K562 (cell line): ENCODE results near the gene C10orf95. TPM values are rescaled to one million over a fixed set of nuclear protein-coding genes. Genes with fewer than 3 reads are reported as not detected.

Source experiments
- ATAC-seq: fragments of 200-7000 bp; cut with Tn5 transposase; 3 replicates; pipeline ENCODE4 v1.9.1; 2020; ENCODE audit warnings: moderate library complexity
- BruUV-seq: library from RNA; stranded (reverse); fragments of 400-500 nt; replicated peaks from 2 replicates; lab custom pipeline; 2021; lab: Mats Ljungman, UMichigan
- CTCF ChIA-PET: fragments of 300-600 bp; formaldehyde crosslinking; extraction: SDS; loops from one replicate; lab custom pipeline; 2021; ENCODE audit warnings: low intra/inter-chr PET ratio; lab: Yijun Ruan, JAX
- POLR2A ChIA-PET: fragments of 300-600, 350-650 bp; sonication (Branson Sonifier 250); formaldehyde crosslinking; extraction: SDS; loops from one replicate; lab custom pipeline; 2021; ENCODE audit warnings: antibody characterized with exemption, inconsistent platforms; lab: Yijun Ruan, JAX
- DNase-seq, 4 experiments: peaks; one replicate each; pipeline versions ENCODE4 v3.0.0 to v3.0.0-alpha.2; 2011 to 2018; ENCODE audit warnings: low spot score in 3 of 4, mixed read lengths in 3 of 4; ENCODE audit errors: extremely low read depth in 1 of 4
- FAIRE-seq: peaks from 2 replicates; lab custom pipeline; 2011; peaks lifted over from hg19 to GRCh38; lab: Jason Lieb, UNC
- H2AFZ ChIP-seq: 2 replicates; pipeline ENCODE4 v1.6.0; 2011; ENCODE audit warnings: low read depth, low read length, control low read depth, inconsistent platforms
- H3K27ac ChIP-seq: fragments of 200-600 bp; 3 replicates; pipeline ENCODE4 v1.8.0; 2011; ENCODE audit warnings: low read depth, mild to moderate bottlenecking, control low read depth, inconsistent platforms, low read length, moderate library complexity, mixed read lengths; ENCODE audit errors: extremely low read depth
- H3K27me3 ChIP-seq, 2 experiments: fragments of 300-600 bp in 1 of 2; 2 replicates in 1 of 2; 3 replicates in 1 of 2; pipeline versions ENCODE4 v1.6.0 to v1.8.0; 2011; ENCODE audit warnings: inconsistent platforms in 2 of 2, low read length in 2 of 2, mild to moderate bottlenecking in 1 of 2, mixed read lengths in 1 of 2, moderate library complexity in 1 of 2; ENCODE audit not compliant: control insufficient read depth in 2 of 2, insufficient read depth in 2 of 2
- H3K36me3 ChIP-seq: fragments of 300-600 bp; 3 replicates; pipeline ENCODE4 v1.8.0; 2011; ENCODE audit warnings: mild to moderate bottlenecking, low read length, inconsistent platforms; ENCODE audit not compliant: control insufficient read depth, insufficient read depth
- H3K4me1 ChIP-seq, 2 experiments: fragments of 200-600 bp in 1 of 2; replicated peaks in 1 of 2; 2 replicates in 1 of 2; 3 replicates in 1 of 2; pipeline versions ENCODE4 v1.5.1 to v1.8.0; 2011; ENCODE audit warnings: inconsistent platforms in 2 of 2, low read length in 2 of 2, mild to moderate bottlenecking in 1 of 2, mixed read lengths in 1 of 2, moderate library complexity in 1 of 2; ENCODE audit not compliant: control insufficient read depth in 2 of 2, insufficient read depth in 2 of 2
- H3K4me2 ChIP-seq: 2 replicates; pipeline ENCODE4 v1.6.1; 2011; ENCODE audit warnings: low read length, control low read depth, inconsistent platforms, mixed read lengths; ENCODE audit not compliant: insufficient read depth
- H3K4me3 ChIP-seq: fragments of 200-600 bp; sonication (generic), shearing (Covaris generic); 2 replicates; pipeline ENCODE4 v1.5.1; 2016; ENCODE audit warnings: control low read depth, inconsistent platforms
- H3K79me2 ChIP-seq: fragments of 200-600 bp; 3 replicates; pipeline ENCODE4 v1.8.0; 2011; ENCODE audit warnings: low read length, inconsistent platforms; ENCODE audit not compliant: control insufficient read depth, insufficient read depth
- H3K9ac ChIP-seq, 2 experiments: 2 replicates each; pipeline versions ENCODE4 v1.6.0 to v1.6.1; 2011; ENCODE audit warnings: low read depth in 2 of 2, low read length in 2 of 2, control low read depth in 1 of 2, inconsistent platforms in 1 of 2, mild to moderate bottlenecking in 1 of 2, mixed read lengths in 1 of 2; ENCODE audit not compliant: insufficient read depth in 1 of 2
- H3K9me1 ChIP-seq: one replicate; pipeline ENCODE4 v1.6.0; 2011; ENCODE audit warnings: inconsistent platforms, mild to moderate bottlenecking, low read length, moderate library complexity; ENCODE audit not compliant: control insufficient read depth, insufficient read depth
- H3K9me3 ChIP-seq: replicated peaks from 2 replicates; pipeline ENCODE4 v1.5.1; 2011; ENCODE audit warnings: low read depth, low read length, inconsistent platforms; ENCODE audit not compliant: control insufficient read depth, insufficient read depth
- H4K20me1 ChIP-seq: replicated peaks from 2 replicates; pipeline ENCODE4 v1.6.1; 2011; ENCODE audit warnings: low read length, inconsistent platforms, mixed read lengths; ENCODE audit not compliant: control insufficient read depth, insufficient read depth
- COPS2 ChIP-seq: fragments of 450-650 bp; conservative IDR thresholded peaks from 2 replicates; pipeline ENCODE4 v1.6.1; 2016; ENCODE audit warnings: mild to moderate bottlenecking, moderate library complexity
- EGR1 ChIP-seq: fragments of 450-650 bp; conservative IDR thresholded peaks from 2 replicates; pipeline ENCODE4 v1.6.1; 2017; ENCODE audit warnings: mild to moderate bottlenecking
- GTF2A2 ChIP-seq: IDR thresholded peaks from 2 replicates; pipeline ENCODE4 v1.6.1; 2016; ENCODE audit warnings: mild to moderate bottlenecking, missing genetic modification characterization, missing compliant biosample characterization
- HDAC6 ChIP-seq: IDR thresholded peaks from 2 replicates; pipeline ENCODE4 v1.6.1; 2012; ENCODE audit warnings: low read depth, mild to moderate bottlenecking, control low read depth, inconsistent platforms, low read length, moderate library complexity
- HNRNPLL ChIP-seq: fragments of 200-400 bp; formaldehyde crosslinking; IDR thresholded peaks from 2 replicates; pipeline ENCODE4 v1.6.1; 2017; ENCODE audit warnings: low read length, low read depth, mild to moderate bottlenecking; ENCODE audit not compliant: poor library complexity, severe bottlenecking
- HOXB6 ChIP-seq: fragments of 250-450 bp; sonication (Bioruptor Pico); IDR thresholded peaks from 2 replicates; pipeline ENCODE4 v1.5.1; 2022; ENCODE audit warnings: mild to moderate bottlenecking, borderline replicate concordance
- NRF1 ChIP-seq, 2 experiments: fragments of 450-650 bp; IDR thresholded peaks in 1 of 2; conservative IDR thresholded peaks in 1 of 2; 2 replicates each; pipeline ENCODE4 v1.6.1; 2014; ENCODE audit warnings: mild to moderate bottlenecking in 2 of 2
- RFX1 ChIP-seq: fragments of 450-650 bp; IDR thresholded peaks from 2 replicates; pipeline ENCODE4 v1.6.1; 2016; ENCODE audit warnings: mild to moderate bottlenecking, moderate library complexity
- ZBTB1 ChIP-seq: sonication (generic); formaldehyde crosslinking; IDR thresholded peaks from 2 replicates; pipeline ENCODE4 v1.8.1; 2023; ENCODE audit warnings: missing genetic modification reagents, low read depth, mild to moderate bottlenecking, borderline replicate concordance
- ZNF12 ChIP-seq: sonication (generic); formaldehyde crosslinking; IDR thresholded peaks from 2 replicates; pipeline ENCODE4 v1.4.0; 2020; ENCODE audit warnings: mild to moderate bottlenecking, missing genetic modification reagents
- ZNF134 ChIP-seq: fragments of 250-450 bp; sonication (Bioruptor Pico); conservative IDR thresholded peaks from 2 replicates; pipeline ENCODE4 v1.4.0; 2020
- WGBS: fragments of 100-300 bp; shearing (Covaris generic); methylation state at CpG from one replicate; pipeline ENCODE4 v1.1.6; 2016; ENCODE audit warnings: low coverage, mixed read lengths; ENCODE audit not compliant: insufficient coverage; ENCODE audit errors: missing lambda C conversion rate; 5-methylcytosine and 5-hydroxymethylcytosine counted together
- in situ Hi-C: fragments of 300-500 bp; cut with MboI; formaldehyde crosslinking; loops from 4 replicates; pipeline ENCODE4 v1.15.0; 2018; ENCODE audit warnings: inconsistent platforms, mixed read lengths
- intact Hi-C: fragments of 100-400 bp; cut with micrococcal nuclease; formaldehyde crosslinking; loops from 2 replicates; pipeline ENCODE4 v1.14.2; 2022
- polyA plus RNA-seq, 8 experiments: library from polyadenylated mRNA; depleted of rRNA in 4 of 8; stranded (reverse) in 5 of 8; unstranded in 3 of 8; fragments of >200 nt; fragmentation: Nextera tagmentation in 2 of 8; fragmentation: Illumina TruSeq in 1 of 8; extraction: Ambion mirVana in 2 of 8; extraction: Trizol in 1 of 8; gene quantifications; 2 replicates each; pipeline versions ENCODE4 v1.2.1 to v1.2.3, GENCODE V29; 2011 to 2014; ENCODE audit warnings: inconsistent platforms in 1 of 8, missing spikeins in 1 of 8
- total RNA-seq, 7 experiments: library from RNA; depleted of rRNA in 6 of 7; stranded (reverse); fragments of >200 nt in 6 of 7; fragmentation: Illumina TruSeq in 2 of 7; extraction: Trizol in 2 of 7; gene quantifications; 2 replicates each; pipeline versions ENCODE4 v1.2.1 to v1.2.3, GENCODE V29; 2011 to 2021; ENCODE audit warnings: low replicate concordance in 1 of 7
- TF ChIP-seq, protein P1 (sequence below): fragments of 250-450 bp; sonication (Bioruptor Pico); IDR thresholded peaks from 2 replicates; pipeline ENCODE4 v1.5.0; 2022; ENCODE audit warnings: mild to moderate bottlenecking
- TF ChIP-seq, protein P2 (sequence below): fragments of 200-800 bp; sonication (Bioruptor generic); IDR thresholded peaks from 2 replicates; pipeline ENCODE4 v1.6.1; 2017; ENCODE audit warnings: missing genetic modification characterization, missing compliant biosample characterization

The C10orf95 gene
- total and polyA plus RNA-seq, 9 of the 15 experiments (the other 6 are each of a cell fraction or from before 2014, with no cell fraction given), result 0.03 to 0.41 (median 0.17) TPM; not detected in 1

DNA sequence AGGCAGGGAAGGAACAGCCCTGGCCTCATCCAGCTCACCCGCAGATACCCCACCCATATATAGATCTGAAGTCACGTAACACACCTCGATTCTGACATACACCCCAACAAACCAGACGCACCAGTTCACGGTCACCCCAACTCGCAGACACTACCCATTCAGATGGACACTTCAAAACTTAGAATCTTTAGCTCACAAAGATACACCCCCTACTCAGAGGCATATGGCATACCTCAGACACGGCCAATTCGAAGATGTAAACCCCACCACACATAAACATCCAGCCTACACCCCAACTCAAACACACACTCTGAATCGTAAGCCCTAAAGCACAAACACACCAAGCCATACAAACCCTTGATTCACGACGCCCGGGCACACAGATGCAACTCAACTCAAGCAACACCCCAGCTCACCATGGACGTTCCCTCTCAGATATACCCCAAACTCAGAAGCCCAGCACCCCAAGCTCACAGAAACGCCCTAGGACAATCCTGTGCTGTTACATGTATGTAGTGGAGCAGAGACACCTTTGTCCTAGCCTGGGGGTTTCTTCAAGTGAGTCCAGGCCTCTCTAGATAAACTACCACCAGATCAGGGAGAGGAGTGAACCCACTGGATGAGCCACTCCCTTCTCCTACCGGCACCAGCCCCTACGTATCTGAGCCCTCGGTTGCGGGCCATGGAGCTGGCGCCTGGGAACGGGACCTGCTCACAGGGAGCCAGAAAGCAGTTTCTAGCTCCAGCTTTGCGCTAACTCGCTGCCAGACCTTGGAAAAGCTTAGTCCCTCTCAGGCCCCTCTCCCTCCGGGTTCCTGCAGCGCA is 41.5 kb downstream of the C10orf95 start (continued):
- TF ChIP-seq, protein P1, sequence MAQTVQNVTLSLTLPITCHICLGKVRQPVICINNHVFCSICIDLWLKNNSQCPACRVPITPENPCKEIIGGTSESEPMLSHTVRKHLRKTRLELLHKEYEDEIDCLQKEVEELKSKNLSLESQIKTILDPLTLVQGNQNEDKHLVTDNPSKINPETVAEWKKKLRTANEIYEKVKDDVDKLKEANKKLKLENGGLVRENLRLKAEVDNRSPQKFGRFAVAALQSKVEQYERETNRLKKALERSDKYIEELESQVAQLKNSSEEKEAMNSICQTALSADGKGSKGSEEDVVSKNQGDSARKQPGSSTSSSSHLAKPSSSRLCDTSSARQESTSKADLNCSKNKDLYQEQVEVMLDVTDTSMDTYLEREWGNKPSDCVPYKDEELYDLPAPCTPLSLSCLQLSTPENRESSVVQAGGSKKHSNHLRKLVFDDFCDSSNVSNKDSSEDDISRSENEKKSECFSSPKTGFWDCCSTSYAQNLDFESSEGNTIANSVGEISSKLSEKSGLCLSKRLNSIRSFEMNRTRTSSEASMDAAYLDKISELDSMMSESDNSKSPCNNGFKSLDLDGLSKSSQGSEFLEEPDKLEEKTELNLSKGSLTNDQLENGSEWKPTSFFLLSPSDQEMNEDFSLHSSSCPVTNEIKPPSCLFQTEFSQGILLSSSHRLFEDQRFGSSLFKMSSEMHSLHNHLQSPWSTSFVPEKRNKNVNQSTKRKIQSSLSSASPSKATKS (CRISPR knock-in tag), result no peak
- no peak for TF ChIP-seq ZNF134 (CRISPR knock-in tag)
- TF ChIP-seq GTF2A2 (tag), result no peak
- no peak for TF ChIP-seq RFX1
- no peak for TF ChIP-seq HOXB6 (CRISPR knock-in tag)

DNA sequence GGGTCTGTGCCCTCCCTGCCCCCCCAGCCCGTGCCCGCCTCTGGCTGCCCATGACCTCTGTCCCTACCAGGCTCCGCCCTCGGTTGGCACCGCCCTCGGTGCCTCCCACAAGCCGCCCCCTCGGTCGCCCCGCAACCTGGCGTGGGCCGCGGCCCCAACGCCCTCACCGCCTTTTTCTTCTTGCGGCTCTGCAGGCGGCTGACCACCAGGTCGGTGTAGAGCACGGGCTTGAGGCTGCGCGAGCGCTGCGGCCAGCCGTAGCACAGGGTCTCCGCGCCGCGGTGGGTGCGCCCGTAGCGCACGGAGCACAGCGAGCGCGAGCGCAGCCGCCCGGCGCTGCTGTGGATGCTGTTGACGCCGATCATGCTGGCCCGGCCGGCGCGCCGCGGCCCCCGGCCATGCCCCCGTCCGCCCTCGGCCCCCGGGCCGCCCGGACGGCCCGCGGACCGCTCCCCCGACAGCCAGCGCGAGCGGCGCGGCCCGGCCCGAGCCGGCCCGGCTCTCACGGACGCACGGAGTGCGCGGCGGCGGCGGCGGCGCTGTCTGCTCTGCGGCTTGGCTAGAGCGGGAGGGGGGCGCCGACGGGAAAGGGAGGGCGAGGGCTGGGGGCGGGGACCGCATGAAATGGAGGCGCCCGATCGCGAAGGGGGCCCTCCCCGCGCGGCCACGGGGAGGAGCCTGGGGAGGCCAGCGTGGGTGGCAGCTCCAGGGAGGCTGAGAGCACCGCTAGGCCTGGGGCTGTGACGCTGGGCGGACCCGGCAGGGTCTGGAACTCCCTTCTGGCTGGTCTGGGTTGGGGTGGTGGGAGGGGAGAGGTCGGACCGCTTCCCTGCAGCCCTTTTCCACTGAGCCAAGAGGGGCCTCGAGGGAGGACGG is 42.4 kb downstream of the C10orf95 start:
- WGBS, result 8% methylated on average over 21 of the region's 103 CpGs
- POLR2A ChIA-PET, result interaction anchor here (0.6 kb wide), 1 partner anchor 12 kb away, joined by 4 read pairs; the partner anchor contains the start of gene FBXL15
- DNase-seq (peak; percentile 52 to 84 (median 72)), ATAC-seq (peak; percentile 63)
- H3K4me3 ChIP-seq, result no peak overlapping the region
- no peaks in the 10 kb centered on the region for H3K9me3 ChIP-seq
- no peaks in the 10 kb centered on the region for H3K36me3 ChIP-seq
- H3K4me1 ChIP-seq, result peaks cover 0 to 40% of the 10 kb centered on the region in 2 experiments; a peak in 4 of 5 replicates
- BruUV-seq, result no TSS peak
- H3K4me2 ChIP-seq, result no peak overlapping the region
- in situ Hi-C loops, result no loop called here
- no peaks in the 10 kb centered on the region for H3K9me1 ChIP-seq
- CTCF ChIA-PET, result no interaction called here
- no peaks in the 10 kb centered on the region for H3K79me2 ChIP-seq
- H3K27me3 ChIP-seq, result peaks cover 10 to 49% of the 10 kb centered on the region in 2 experiments; a peak in 3 of 5 replicates
- TF ChIP-seq HDAC6 (0 out of 2 replicates have a peak, but pooled peaks have one; percentile 48), ZBTB1 (CRISPR knock-in tag) (peak; percentile 41; the same call in 1 of the 2 replicates), HNRNPLL (peak; percentile 87), COPS2 (no peak), ZNF12 (CRISPR knock-in tag) (no peak), EGR1 (peak; percentile 84), NRF1 (conservative IDR thresholded peaks at IDR 0.05 in 1 of 2, IDR thresholded peaks at IDR 0.05 in 1 of 2) (peak in 1 of 2 experiments; percentile 51; a peak in 2 of 4 replicates)
- TF ChIP-seq, protein P2, sequence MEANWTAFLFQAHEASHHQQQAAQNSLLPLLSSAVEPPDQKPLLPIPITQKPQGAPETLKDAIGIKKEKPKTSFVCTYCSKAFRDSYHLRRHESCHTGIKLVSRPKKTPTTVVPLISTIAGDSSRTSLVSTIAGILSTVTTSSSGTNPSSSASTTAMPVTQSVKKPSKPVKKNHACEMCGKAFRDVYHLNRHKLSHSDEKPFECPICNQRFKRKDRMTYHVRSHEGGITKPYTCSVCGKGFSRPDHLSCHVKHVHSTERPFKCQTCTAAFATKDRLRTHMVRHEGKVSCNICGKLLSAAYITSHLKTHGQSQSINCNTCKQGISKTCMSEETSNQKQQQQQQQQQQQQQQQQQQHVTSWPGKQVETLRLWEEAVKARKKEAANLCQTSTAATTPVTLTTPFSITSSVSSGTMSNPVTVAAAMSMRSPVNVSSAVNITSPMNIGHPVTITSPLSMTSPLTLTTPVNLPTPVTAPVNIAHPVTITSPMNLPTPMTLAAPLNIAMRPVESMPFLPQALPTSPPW (CRISPR knock-in tag), result peak; percentile 32; the same call in 1 of the 2 replicates
- TF ChIP-seq, all 486 proteins: peak for 6
- peak overlapping the region in 1 of 2 experiments; percentile 52; a peak in 1 of 4 replicates for H3K9ac ChIP-seq
- 0 out of 2 replicates have a peak overlapping the region, but pooled peaks have one; percentile 24 for H2AFZ ChIP-seq
- no peak for FAIRE-seq
- intact Hi-C loops, result no loop called here
- H3K27ac ChIP-seq, result no peak overlapping the region
- no peaks in the 10 kb centered on the region for H4K20me1 ChIP-seq
